ENCODE measurements around the gene ADNP2.
"Not testable (repeated sequence)": the region's sequence is repeated elsewhere in the genome, so short reads cannot be mapped to it uniquely, and the experiment has no call there.

Gene ADNP2

GRCh38 chr18:80145196-80145804 lies 36.2 kb downstream of the ADNP2 start:
- no peak for DNase-seq

DNA sequence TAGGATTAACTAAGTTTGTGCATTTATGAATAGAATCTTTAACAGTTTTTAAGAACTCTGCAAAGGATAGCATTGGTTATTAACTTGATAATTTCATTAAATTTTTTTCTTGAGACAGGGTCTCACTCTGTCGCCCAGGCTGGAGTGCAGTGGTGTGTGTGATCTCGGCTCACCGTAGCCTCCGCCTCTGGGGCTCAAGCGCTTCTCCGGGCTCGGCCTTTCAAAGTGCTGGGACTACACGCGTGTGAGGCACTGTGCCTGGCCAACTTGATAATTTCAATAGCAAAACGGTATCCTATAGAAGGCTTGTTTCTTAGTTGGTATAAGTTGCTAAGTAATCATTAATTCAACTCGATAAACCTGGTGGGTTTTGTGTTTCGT lies 38.0 kb downstream of the ADNP2 start:
- DNase-seq, result no peak

DNA sequence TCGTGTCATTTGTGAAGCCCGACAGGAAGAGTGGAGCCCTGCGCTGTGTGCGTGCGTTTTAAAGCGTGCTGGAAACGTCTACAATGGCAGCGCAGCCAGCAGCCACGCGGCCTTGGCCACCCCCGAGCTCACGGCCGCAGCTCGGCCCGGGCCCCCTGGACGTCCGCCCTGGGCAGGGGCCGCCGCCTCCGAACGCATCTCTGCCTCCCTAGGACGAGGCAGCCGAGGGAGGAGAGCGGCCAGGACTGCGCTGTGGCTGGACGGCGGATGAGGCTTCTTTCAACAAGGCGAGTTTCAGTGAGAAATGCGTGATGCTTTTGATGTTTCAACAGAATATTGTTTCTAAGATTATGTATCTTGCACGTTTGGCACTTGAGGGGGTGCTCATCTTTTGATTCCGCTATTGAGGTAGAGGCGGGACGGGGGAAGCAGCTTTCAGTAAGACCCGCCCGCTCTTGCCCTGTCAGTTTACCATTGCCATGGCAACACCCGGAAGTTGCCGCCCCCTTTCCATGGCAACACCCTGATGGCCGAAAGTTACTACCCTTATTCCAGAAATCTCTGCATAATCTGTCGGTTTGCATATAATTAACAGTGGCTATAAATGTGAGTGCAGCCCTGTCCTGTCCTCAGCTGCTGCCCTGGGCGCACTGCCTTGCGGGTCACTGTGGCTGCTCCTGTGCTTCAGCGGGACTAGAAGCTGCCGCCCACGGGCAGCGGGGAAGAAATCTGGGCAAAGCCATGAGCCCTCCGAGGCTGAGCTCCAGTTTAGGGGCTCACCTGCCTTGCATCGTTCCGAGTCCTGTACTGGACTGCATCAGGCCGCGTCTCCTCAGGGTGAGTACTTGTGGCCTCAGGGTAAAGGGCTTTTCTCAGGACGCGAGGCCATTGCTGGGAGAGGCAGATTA lies 38.6 kb downstream of the ADNP2 start:
- peak; percentile 78 to 83 for DNase-seq

DNA sequence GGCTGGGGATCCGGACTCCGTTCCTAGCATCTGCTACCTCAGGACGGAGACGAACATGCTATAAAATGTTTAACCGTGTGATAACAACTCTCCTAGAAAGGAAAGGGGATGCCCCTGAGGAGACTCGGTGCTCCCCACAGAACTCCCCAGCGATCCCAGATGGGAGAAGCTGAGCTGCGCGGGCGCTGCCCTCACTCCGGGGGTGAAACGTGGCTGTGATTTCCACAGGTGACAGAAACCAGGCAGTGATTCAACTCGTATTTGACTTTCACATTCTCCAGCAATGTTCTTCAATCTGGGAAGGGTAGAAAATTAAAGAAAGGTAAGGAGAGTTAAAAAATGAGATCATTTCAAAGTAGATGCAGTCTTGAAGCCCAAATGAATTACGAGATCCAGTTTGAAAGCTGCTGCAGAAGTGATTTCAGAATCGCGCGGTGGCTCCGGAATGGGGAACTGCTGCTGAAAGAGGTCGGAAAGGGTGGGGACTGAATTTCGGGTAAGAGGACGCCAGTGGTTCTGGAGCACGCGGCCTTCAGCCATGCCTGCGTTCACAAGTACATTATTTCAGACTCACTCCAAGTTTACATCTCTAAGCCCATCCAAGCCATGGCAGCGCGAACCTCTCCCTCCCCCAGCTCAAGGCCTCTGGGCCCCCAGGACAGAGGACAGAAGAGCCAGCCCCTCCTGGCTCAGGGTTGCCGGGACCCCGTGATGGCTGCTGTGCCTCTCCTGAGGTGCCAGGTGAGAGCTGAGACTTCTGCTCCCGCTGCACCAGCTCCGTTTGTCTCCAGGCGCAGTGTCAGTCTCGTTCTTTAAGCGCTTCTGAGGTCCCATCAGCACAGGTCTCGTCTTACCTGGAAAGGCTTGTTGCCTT lies 39.5 kb downstream of the ADNP2 start:
- peak; percentile 68 to 71 for DNase-seq

- no peak for DNase-seq
These were observed 40.6 kb downstream of the ADNP2 start for GRCh38 chr18:80149667-80150066.

DNA sequence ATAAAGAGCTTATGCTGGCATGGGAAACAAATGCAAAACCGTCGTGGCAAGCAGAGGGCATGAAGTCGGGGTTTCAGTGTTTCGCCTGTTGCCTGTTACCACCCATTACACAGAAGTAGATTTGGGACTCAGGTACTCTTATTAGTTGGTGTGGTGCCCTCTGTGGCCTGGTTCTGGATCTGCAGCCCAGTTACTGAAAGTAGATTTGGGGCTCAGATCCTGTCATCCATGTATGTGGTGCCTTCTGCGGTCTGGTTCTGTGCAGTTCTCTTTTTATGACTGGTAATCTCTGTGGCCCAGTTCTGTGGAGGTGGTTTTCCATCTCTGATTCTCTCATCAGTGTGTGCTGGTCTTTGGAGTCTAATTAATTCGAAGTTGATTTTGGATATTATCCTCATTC lies 45.2 kb downstream of the ADNP2 start:
- no peak for DNase-seq

GRCh38 chr18:80157708-80158343 lies 48.8 kb downstream of the ADNP2 start:
- DNase-seq, result peak; percentile 63 to 79

DNA sequence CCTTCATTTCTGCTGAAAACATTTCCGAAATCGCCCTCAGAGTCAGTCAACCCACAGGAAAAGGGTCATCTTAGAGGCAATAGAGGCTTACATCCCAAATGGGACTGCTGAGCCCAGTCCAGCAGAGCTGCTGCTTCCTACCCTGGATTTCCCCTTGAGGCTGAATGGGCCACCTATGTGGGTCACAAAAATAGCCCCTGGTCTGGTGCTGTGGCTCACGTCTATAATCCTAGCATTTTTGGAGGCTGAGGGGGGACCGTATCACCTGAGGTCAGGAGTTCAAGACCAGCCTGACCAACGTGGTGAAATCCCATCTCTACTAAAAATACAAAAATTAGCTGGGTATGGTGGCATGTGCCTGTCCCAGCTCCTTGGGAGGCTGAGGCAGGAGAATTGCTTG lies 49.3 kb downstream of the ADNP2 start:
- DNase-seq, result no peak

DNA sequence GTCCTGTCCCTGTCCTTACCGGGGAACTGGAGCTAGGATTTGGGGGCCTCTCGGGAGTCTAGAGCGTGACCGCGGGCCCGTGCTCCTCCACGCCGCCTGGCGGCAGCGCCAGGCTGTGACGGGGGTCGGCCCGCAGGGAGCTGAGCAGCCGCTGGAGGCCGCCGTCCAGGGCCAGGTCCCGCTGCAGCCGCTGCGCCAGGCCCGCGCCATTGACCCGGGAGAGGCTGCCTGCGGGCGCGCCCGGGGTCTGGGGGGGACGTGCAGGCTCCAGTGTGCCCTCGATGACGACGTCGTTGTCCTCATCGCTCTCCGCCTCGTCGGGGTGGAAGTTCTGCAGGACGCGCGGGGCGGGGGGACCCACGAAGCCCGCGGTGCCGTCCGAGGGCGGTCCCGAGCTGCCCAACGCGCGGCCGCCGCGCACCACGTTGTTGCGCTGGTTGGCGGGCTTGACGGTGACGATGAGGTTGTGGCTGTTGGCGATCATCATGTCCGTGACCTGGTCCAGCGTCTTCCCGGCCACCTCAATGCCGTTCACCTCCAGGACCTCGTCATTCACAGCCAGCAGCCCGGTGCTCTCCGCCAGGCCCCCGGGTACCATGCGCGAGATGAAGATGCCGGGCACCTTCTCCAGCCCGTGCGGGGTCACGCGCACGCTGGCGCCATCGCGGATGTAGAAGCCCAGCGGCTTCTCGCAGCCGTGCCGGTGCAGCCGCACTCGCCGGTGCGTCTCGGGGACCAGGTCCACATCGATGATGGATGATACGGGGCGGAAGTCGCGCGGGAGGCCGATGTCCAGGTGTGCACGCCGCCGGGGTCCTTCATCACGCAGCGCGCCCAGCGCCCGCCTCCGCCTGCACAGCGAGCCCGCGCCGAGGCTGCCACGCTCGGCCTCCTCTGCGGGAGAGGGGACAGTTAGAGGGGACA lies 50.9 kb downstream of the ADNP2 start:
- peak; percentile 14 to 41 for DNase-seq

- DNase-seq, result no peak
These were observed 52.8 kb downstream of the ADNP2 start for GRCh38 chr18:80161781-80162417.

DNA sequence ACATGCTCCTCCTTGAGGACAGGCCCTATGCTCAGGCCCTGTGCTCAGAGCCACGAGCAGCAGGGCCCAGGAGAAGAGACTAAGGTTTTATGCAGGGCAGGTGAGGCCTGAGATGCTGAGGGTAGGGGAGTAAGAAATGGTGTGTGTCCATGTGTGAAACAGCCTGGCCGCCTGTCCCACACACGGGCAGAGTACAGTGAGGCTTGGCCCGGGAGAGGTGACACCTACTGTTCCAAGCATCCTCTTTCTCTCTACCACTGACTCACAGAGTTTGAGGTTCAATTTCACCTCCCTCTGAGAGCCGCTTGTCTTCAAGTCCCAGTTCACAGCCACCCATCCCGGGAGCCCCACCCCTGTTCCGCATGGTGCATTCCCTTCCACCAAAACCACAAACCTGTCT lies 54.1 kb downstream of the ADNP2 start:
- DNase-seq, result no peak

- DNase-seq, result not testable (repeated sequence)
These were observed 55.8 kb downstream of the ADNP2 start for GRCh38 chr18:80164727-80165355.

- DNase-seq, result no peak
These were observed 57.2 kb downstream of the ADNP2 start for GRCh38 chr18:80166240-80166639.

DNA sequence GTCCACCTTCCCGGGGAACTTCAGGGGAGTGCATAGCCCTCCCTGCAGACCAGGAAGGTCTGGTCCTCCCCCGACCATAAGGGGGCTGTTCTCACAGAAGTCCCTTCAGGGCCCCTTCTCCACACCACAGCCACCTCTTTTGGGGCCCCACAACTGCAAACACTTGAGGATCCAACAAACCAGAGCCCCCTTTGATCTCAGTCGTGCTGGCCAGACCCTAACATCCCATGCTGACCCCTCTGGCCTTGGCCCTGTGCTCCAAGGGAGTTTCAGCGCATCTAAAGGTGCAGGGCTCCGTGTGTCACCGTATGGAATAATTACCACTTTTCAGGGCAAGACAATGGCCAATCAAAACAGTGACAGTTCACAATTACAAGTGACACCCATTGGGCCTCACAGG lies 57.7 kb downstream of the ADNP2 start:
- no peak for DNase-seq

DNA sequence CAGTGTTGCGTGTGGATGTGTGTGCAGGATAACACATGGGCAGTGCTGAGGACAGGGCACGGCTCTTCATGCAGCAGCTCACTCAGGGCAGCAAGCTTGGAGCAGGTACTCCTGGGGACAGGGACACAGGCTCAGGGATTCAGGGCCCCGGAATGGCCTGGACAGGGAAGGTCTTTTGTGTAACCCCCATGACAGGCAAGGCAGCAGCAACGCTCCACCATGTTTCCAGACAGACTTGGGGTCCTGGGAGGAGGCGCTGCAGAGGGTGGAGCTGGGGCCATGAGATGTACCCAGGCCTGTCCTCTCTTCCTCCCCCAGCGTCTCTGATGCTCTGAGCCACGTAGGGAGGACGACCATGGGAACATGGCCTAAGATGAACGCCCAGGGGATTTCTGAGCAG lies 58.3 kb downstream of the ADNP2 start:
- no peak for DNase-seq

DNA sequence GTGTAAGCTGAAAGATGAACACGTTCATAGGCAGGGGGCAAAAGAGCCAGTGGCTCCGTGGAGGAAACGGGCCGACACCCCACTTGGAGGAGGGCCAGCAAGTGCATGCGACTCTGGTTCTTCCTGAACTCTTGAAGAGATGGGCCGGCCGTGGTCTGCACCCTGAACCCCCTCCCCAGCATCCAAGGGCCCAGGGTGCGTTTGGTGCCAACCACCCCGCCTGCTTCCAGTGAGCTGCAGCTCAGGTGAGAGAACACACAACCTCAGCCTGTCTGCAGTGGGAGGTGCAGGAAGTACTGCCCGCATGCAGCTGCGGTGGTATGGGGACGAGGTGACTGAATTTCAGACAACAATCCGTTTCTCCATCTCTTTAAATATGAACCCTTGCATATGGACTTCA lies 58.9 kb downstream of the ADNP2 start:
- DNase-seq, result no peak

DNA sequence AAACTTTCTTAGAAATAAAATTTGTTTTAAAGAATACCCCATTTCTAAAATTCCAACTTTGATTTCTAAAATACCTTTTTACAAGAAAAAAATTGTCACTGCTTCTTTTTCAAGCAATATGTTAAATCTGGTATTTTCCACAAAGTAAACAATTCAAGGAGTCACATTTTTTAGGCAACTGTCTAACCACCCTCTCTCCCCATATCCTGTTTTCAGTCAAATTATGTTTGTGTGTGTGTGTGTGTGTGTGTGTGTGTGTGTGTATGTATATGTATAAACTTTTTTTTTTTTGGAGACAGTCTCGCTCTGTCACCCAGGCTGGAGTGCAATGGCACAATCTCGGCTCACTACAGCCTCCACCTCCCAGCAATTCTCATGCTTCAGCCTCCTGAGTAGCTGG lies 59.3 kb downstream of the ADNP2 start:
- DNase-seq, result no peak

- no peak for DNase-seq
These were observed 59.9 kb downstream of the ADNP2 start for GRCh38 chr18:80168982-80169381.

GRCh38 chr18:80169607-80170006 lies 60.5 kb downstream of the ADNP2 start:
- DNase-seq, result no peak

GRCh38 chr18:80170395-80171053 lies 61.5 kb downstream of the ADNP2 start:
- DNase-seq, result no peak

All from inflammatory macrophage (primary cell).